Heart left ventricle (tissue), 16 donors: ENCODE measurements around the gene LGR6. TPM values are rescaled to one million over a fixed set of nuclear protein-coding genes. Genes with fewer than 3 reads are reported as not detected.
A peak's percentile ranks its signal among the peaks of the same experiment; 100 is the strongest.

ENCODE experiments used
- ATAC-seq, 4 donors: fragments of 200-7000 bp; cut with Tn5 transposase; one replicate each; pipeline ENCODE4 v1.9.1; 2020 to 2022; ENCODE audit warnings: moderate library complexity in 4 of 4, mild to moderate bottlenecking in 3 of 4, moderate number of reproducible peaks in 1 of 4
- DNase-seq, 5 donors: peaks; one replicate each; pipeline ENCODE4 v3.0.0-alpha.2; 2020
- H3K27ac ChIP-seq, 12 donors: fragments of 200-600 bp; sonication (generic) in 4 of 12; one replicate each; pipeline versions ENCODE4 v1.5.0 to v1.8.0; 2016 to 2022; ENCODE audit warnings: mild to moderate bottlenecking in 2 of 12
- H3K27me3 ChIP-seq, 9 donors: fragments of 200-600 bp; sonication (generic) in 2 of 9; one replicate each; pipeline versions ENCODE4 v1.5.1 to v1.8.0; 2016 to 2022; ENCODE audit warnings: mild to moderate bottlenecking in 3 of 9
- H3K36me3 ChIP-seq, 9 donors: fragments of 200-600 bp; sonication (generic) in 2 of 9; one replicate each; pipeline versions ENCODE4 v1.5.0 to v1.8.0; 2018 to 2022; ENCODE audit warnings: mild to moderate bottlenecking in 2 of 9
- H3K4me1 ChIP-seq, 12 donors: fragments of 200-600 bp; sonication (generic) in 4 of 12; one replicate each; pipeline versions ENCODE4 v1.5.0 to v1.8.0; 2016 to 2022; ENCODE audit warnings: mild to moderate bottlenecking in 3 of 12
- H3K4me3 ChIP-seq, 12 donors: fragments of 200-600 bp; sonication (generic) in 4 of 12; one replicate each; pipeline versions ENCODE4 v1.5.0 to v1.8.0; 2017 to 2022; ENCODE audit warnings: mild to moderate bottlenecking in 9 of 12, moderate library complexity in 4 of 12
- H3K9me3 ChIP-seq, 12 donors: fragments of 200-600 bp; sonication (generic) in 4 of 12; one replicate each; pipeline versions ENCODE4 v1.5.0 to v1.8.0; 2016 to 2022; ENCODE audit warnings: mild to moderate bottlenecking in 1 of 12
- CTCF ChIP-seq, 12 donors: fragments of 200-600 bp; sonication (generic) in 4 of 12; IDR thresholded peaks; one replicate each; pipeline versions ENCODE4 v1.5.0 to v1.8.0; 2018 to 2022; ENCODE audit warnings: antibody characterized with exemption in 12 of 12, mild to moderate bottlenecking in 5 of 12
- POLR2A ChIP-seq, 2 donors: fragments of 450-650 bp; IDR thresholded peaks; one replicate each; pipeline ENCODE4 v1.6.1; 2017; ENCODE audit warnings: antibody characterized with exemption in 2 of 2, mild to moderate bottlenecking in 2 of 2, moderate library complexity in 2 of 2
- WGBS, 4 donors: extraction: QIAGEN DNeasy Blood & Tissue Kit in 2 of 4; methylation state at CpG; one replicate each; pipeline versions ENCODE4 v1.1.5 to v1.1.7; 2013 to 2018; 5-methylcytosine and 5-hydroxymethylcytosine counted together
- intact Hi-C, 10 donors: fragments of 100-400 bp; cut with DNase I; formaldehyde crosslinking; loops; one replicate each; pipeline versions ENCODE4 v1.11.1 to v1.14.2; 2022
- polyA plus RNA-seq, 2 donors: library from polyadenylated mRNA; stranded (reverse); fragments of 200-250 nt; gene quantifications; one replicate each; pipeline ENCODE4 v1.2.3, GENCODE V29; 2013
- total RNA-seq, 9 donors: library from RNA; depleted of rRNA in 2 of 9; stranded (reverse); fragments of >200 nt in 2 of 9; fragmentation: NEBNext Ultra II Directional in 3 of 9; extraction: Animal tissue kit (Norgen Biotek cat#: 25700) in 3 of 9; gene quantifications; one replicate each; pipeline versions ENCODE4 v1.1.0 to v1.2.4, GENCODE V29; 2016 to 2023
- donor health status: ischemic (EF 13 %, LVEDD 7.1; RV severe dilation, severe dysfunction).
- donor health status: healthy with polysubstance abuse.
- donor health status: DM: no; HTN: yes; CAD: no.
- donor health status: DM: no; HTN: no; CAD: no.
- donor health status: ischemic (EF 25% LVEDD 6.9; RV normal size, moderate dysfunction).
- donor health status: ischemic (EF 25% LVEDD 5.7; RV mildly dilated, moderate dysfunction).
- donor health status: healthy.
- donor health status: DM: yes; HTN: yes; CAD: no.
- donor health status: ischemic (EF 35%, LVEDD 5.7; RV mildly dilated, moderate dysfunction).
- donor health status: nonischemic (EF 11% LVEDD 7.7; RV severe dilation, severe dysfunction).
- donor health status: DM: yes; HTN: yes; CAD: no.
- donor health status: PGD.
- donor health status: ischemic (EF 29% LVEDD 5.4; RV normal size, mild dysfunction).
- donor health status: nonischemic (EF 23%, LVEDD 6.1; RV moderate dilation, normal function).

Gene LGR6
- total and polyA plus RNA-seq, 11 donors, result 0.29 to 3.5 (median 1.7) TPM

GRCh38 chr1:202233804-202234203, 40.2 kb downstream of the LGR6 start:
- Histone ChIP-seq H3K27ac (no peak overlapping the region), H3K4me1 (peaks cover 0 to 4% (median 0%) of the 10 kb centered on the region in 12 donors)
- intact Hi-C loops, result no loop called here

GRCh38 chr1:202234331-202235002, 40.9 kb downstream of the LGR6 start:
- H3K27me3 ChIP-seq, result peaks cover 0 to 23% (median 0%) of the 10 kb centered on the region in 9 donors
- H3K4me3 ChIP-seq, result no peak overlapping the region
- no peak for TF ChIP-seq POLR2A (IDR thresholded peaks at IDR 0.05)
- no peak for ATAC-seq
- no peaks in the 10 kb centered on the region for H3K9me3 ChIP-seq
- 77 to 88% (median 81%) methylated on average over 3 of the region's 3 CpGs for WGBS, 4 donors
- H3K4me1 ChIP-seq, result peaks cover 0 to 4% (median 0%) of the 10 kb centered on the region in 12 donors
- DNase-seq, result no peak
- intact Hi-C loops, result no loop called here
- H3K27ac ChIP-seq, result no peak overlapping the region
- no peaks in the 10 kb centered on the region for H3K36me3 ChIP-seq

More at GRCh38 chr1:202233804-202234203, 40.2 kb downstream of the LGR6 start:
- Histone ChIP-seq H3K4me3 (no peak overlapping the region), H3K36me3 (no peaks in the 10 kb centered on the region), H3K27me3 (peaks cover 0 to 23% (median 0%) of the 10 kb centered on the region in 9 donors), H3K9me3 (no peaks in the 10 kb centered on the region)
- TF ChIP-seq CTCF (IDR thresholded peaks at IDR 0.05) (no peak), POLR2A (IDR thresholded peaks at IDR 0.05) (no peak)
- DNase-seq (no peak), ATAC-seq (no peak)
- WGBS, 4 donors, result 76 to 85% (median 81%) methylated on average over 2 of the region's 2 CpGs

GRCh38 chr1:202235003-202235660, 41.5 kb downstream of the LGR6 start:
- H3K27me3 ChIP-seq, result peaks cover 0 to 23% (median 0%) of the 10 kb centered on the region in 9 donors
- peaks cover 0 to 4% (median 0%) of the 10 kb centered on the region in 12 donors for H3K4me1 ChIP-seq
- no peaks in the 10 kb centered on the region for H3K36me3 ChIP-seq
- H3K9me3 ChIP-seq, result no peaks in the 10 kb centered on the region
- 72 to 83% (median 75%) methylated on average over 7 of the region's 7 CpGs for WGBS, 4 donors
- no peak for TF ChIP-seq CTCF (IDR thresholded peaks at IDR 0.05)
- no peak for TF ChIP-seq POLR2A (IDR thresholded peaks at IDR 0.05)
- no peak for ATAC-seq
- H3K4me3 ChIP-seq, result no peak overlapping the region
- intact Hi-C loops, result no loop called here
- no peak for DNase-seq
- no peak overlapping the region for H3K27ac ChIP-seq

GRCh38 chr1:202235856-202236837, 42.5 kb downstream of the LGR6 start:
- H3K4me1 ChIP-seq, result peaks cover 0 to 6% (median 0%) of the 10 kb centered on the region in 12 donors
- H3K27me3 ChIP-seq, result peaks cover 0 to 23% (median 0%) of the 10 kb centered on the region in 9 donors
- peak; percentile 27 to 74 (median 50) for DNase-seq
- H3K27ac ChIP-seq, result no peak overlapping the region
- ATAC-seq, result peak in 3 of 4 donors; percentile 64 to 80 (median 71)
- intact Hi-C loops, result loop anchor here in 1 of 10 donors (2.0 kb wide), 1 partner anchor 43 kb away; the partner anchor contains the start of gene LGR6
- 51 to 77% (median 59%) methylated on average over 11 to 19 of the region's 19 CpGs for WGBS, 4 donors
- no peak overlapping the region for H3K4me3 ChIP-seq
- no peaks in the 10 kb centered on the region for H3K9me3 ChIP-seq
- no peaks in the 10 kb centered on the region for H3K36me3 ChIP-seq
- TF ChIP-seq POLR2A (IDR thresholded peaks at IDR 0.05), result no peak
- peak; percentile 48 to 89 (median 76) for TF ChIP-seq CTCF (IDR thresholded peaks at IDR 0.05)
